Kidney (tissue), 14 donors: Measurements from ENCODE around the gene MYO15B. TPM values are rescaled to one million over a fixed set of nuclear protein-coding genes. Genes with fewer than 3 reads are reported as not detected.

Source experiments
- DNase-seq, 5 donors: peaks; one replicate each; pipeline ENCODE4 v3.0.0-alpha.2; 2013 to 2020
- FAIRE-seq: peaks from 2 replicates; lab custom pipeline; 2012; peaks lifted over from hg19 to GRCh38; lab: Jason Lieb, UNC
- H3K27ac ChIP-seq, 2 donors: one replicate each; pipeline ENCODE4 v1.7.0; 2013; ENCODE audit warnings: low read depth in 2 of 2, low read length in 2 of 2, inconsistent platforms in 1 of 2
- H3K27me3 ChIP-seq: one replicate; pipeline ENCODE4 v1.7.1; 2013; ENCODE audit warnings: low read length, inconsistent platforms; ENCODE audit not compliant: control insufficient read depth, insufficient read depth
- H3K36me3 ChIP-seq, 3 donors: one replicate each; pipeline versions ENCODE4 v1.7.0 to v1.7.1; 2013; ENCODE audit warnings: low read length in 3 of 3, control low read depth in 1 of 3, inconsistent platforms in 1 of 3; ENCODE audit not compliant: insufficient read depth in 3 of 3, control insufficient read depth in 2 of 3
- H3K4me1 ChIP-seq, 3 donors: one replicate each; pipeline versions ENCODE4 v1.7.0 to v1.7.1; 2013; ENCODE audit warnings: low read length in 3 of 3, inconsistent platforms in 1 of 3, low read depth in 1 of 3; ENCODE audit not compliant: control insufficient read depth in 2 of 3, insufficient read depth in 2 of 3
- H3K4me3 ChIP-seq, 3 donors: one replicate each; pipeline versions ENCODE4 v1.7.0 to v1.8.1; 2013; ENCODE audit warnings: low read length in 3 of 3, control low read depth in 1 of 3, inconsistent platforms in 1 of 3
- H3K9ac ChIP-seq, 3 donors: one replicate each; pipeline versions ENCODE4 v1.7.0 to v1.7.1; 2013; ENCODE audit warnings: low read length in 3 of 3, control low read depth in 1 of 3, inconsistent platforms in 1 of 3
- H3K9me3 ChIP-seq, 3 donors: one replicate each; pipeline versions ENCODE4 v1.7.0 to v1.7.1; 2013; ENCODE audit warnings: low read length in 3 of 3, control low read depth in 1 of 3, inconsistent platforms in 1 of 3; ENCODE audit not compliant: control insufficient read depth in 2 of 3, insufficient read depth in 1 of 3
- intact Hi-C: fragments of 100-400 bp; cut with DNase I; formaldehyde crosslinking; loops from one replicate; pipeline ENCODE4 v1.11.1; 2022
- polyA plus RNA-seq: library from polyadenylated mRNA; stranded (reverse); fragments of 350-450 nt; fragmentation: Illumina TruSeq; extraction: RNeasy Lipid Tissue Mini Kit (QIAGEN cat#74804); gene quantifications from one replicate; pipeline ENCODE4 v1.2.3, GENCODE V29; 2014; ENCODE audit warnings: low read depth, low replicate concordance; ENCODE audit not compliant: insufficient read depth
- total RNA-seq: library from RNA; stranded (reverse); fragmentation: NEBNext Ultra II Directional; extraction: Animal tissue kit (Norgen Biotek cat#: 25700); gene quantifications from one replicate; pipeline ENCODE4 v1.2.1, GENCODE V29; 2021
- TF ChIP-seq, protein P1 (sequence below): IDR thresholded peaks from 3 replicates; pipeline ENCODE4 v1.5.1; 2012; ENCODE audit warnings: mild to moderate bottlenecking, moderate library complexity, borderline replicate concordance; ENCODE audit not compliant: insufficient read depth; ENCODE audit errors: extremely low read depth
- donor health status: control.
- donor health status: control.
- donor health status: control.
- donor health status: control.
- donor health status: control.
- donor health status: DM: yes; HTN: yes; CAD: no.
- donor health status: Normal renal cell carcinoma (clear cell type).

The MYO15B gene
- total and polyA plus RNA-seq, 2 donors from 2014 or later, result 139 to 286 TPM

DNA sequence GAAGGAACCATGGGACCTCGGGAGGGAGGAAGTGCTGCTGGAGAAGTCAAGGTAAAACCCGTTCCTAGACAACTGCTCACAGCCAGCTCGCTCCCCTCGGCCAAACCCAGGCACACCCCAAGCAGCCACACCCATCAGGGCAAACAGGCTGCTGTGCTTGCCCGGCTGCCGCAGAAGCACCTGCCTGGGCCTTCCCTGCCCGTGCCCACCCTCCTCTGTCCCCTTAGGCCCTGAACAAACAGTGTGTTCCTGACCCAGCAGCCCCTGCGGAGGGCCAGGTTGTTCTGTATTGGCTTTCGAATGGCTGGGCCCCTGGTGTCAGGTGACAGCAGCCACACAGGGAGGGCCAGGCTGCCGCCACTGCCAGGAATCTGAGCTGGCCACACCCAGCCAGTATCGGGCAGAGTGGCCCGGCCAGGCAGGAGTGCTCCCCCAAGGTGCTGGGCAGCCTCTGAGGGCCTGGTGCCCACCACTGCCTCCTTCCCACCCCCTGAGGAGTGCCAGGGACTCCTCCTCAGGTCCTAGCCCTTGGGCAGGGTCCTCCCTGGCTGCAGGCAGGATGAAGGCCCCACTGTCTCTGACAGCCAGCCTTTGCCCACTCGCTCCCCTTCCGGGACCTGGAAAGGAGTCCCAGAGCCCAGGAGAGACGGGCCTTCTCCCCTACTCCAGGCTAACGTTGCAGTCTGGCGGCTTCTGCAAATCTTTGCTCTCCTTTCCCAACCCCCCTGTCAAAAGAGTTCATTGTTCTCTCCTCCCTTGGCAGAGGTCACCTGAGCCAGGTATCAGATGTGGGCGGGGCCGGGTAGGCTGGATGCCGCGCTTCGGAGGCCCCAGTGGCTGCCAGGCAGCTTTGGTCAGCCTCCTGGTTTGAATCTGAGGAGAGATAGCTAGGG is 38.1 kb upstream of the MYO15B start:
- intact Hi-C loops, result no loop called here
- Histone ChIP-seq H3K9me3 (no peaks in the 10 kb centered on the region), H3K4me1 (peaks cover 3 to 30% (median 20%) of the 10 kb centered on the region in 3 donors), H3K9ac (peak overlapping the region in 1 of 3 donors; percentile 67), H3K27me3 (no peaks in the 10 kb centered on the region), H3K4me3 (no peak overlapping the region), H3K27ac (peak overlapping the region; percentile 90 to 97), H3K36me3 (peaks cover 0 to 4% (median 0%) of the 10 kb centered on the region in 3 donors)
- DNase-seq (peak; percentile 91 to 95 (median 92)), FAIRE-seq (no peak)
- TF ChIP-seq, protein P1, sequence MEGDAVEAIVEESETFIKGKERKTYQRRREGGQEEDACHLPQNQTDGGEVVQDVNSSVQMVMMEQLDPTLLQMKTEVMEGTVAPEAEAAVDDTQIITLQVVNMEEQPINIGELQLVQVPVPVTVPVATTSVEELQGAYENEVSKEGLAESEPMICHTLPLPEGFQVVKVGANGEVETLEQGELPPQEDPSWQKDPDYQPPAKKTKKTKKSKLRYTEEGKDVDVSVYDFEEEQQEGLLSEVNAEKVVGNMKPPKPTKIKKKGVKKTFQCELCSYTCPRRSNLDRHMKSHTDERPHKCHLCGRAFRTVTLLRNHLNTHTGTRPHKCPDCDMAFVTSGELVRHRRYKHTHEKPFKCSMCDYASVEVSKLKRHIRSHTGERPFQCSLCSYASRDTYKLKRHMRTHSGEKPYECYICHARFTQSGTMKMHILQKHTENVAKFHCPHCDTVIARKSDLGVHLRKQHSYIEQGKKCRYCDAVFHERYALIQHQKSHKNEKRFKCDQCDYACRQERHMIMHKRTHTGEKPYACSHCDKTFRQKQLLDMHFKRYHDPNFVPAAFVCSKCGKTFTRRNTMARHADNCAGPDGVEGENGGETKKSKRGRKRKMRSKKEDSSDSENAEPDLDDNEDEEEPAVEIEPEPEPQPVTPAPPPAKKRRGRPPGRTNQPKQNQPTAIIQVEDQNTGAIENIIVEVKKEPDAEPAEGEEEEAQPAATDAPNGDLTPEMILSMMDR, result no peak

DNA sequence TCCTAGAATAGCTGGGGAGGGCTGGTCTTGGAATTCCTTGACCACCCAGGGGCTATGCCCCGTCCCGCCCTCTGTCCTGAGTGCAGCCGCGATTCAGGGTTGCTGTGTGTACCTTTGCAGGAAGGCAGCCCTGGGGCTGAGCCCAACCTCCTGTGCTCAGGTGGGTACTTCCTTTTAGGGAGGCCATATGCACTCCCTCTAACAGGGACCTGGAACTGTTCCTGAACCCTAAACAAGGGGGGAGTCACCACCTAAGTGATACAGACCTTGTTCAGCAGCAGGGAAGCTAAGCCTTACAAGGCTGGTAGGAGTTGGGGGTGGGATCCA is 37.5 kb upstream of the MYO15B start:
- FAIRE-seq, result no peak
- intact Hi-C loops, result no loop called here
- H3K4me3 ChIP-seq, result no peak overlapping the region
- H3K4me1 ChIP-seq, result peaks cover 3 to 26% (median 17%) of the 10 kb centered on the region in 3 donors
- H3K27ac ChIP-seq, result peak overlapping the region; percentile 90 to 97
- H3K27me3 ChIP-seq, result no peaks in the 10 kb centered on the region
- peaks cover 0 to 4% (median 0%) of the 10 kb centered on the region in 3 donors for H3K36me3 ChIP-seq
- TF ChIP-seq, protein P1, result no peak
- no peaks in the 10 kb centered on the region for H3K9me3 ChIP-seq
- no peak for DNase-seq
- H3K9ac ChIP-seq, result peak overlapping the region in 1 of 3 donors; percentile 67

DNA sequence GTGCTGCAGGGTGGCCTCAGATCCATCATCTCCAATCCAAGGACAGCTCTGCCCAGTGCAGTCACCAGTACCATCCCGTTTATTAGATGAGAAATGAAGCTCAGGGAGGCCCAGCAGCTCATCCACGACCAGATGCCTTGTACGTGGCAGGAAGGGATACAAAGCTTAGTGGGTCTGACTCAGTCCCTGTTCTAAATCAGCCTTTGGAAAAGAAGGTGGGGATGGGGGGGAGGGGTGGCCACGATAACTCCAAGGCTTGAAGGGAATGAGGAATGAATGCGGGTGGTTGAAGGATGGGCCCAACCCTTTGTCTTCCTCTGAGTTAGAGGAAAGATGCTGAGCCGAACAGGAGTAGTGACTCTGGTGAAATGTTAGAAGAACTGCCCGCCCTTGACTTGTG is 36.3 kb upstream of the MYO15B start:
- no peak overlapping the region for H3K9ac ChIP-seq
- H3K4me3 ChIP-seq, result no peak overlapping the region
- H3K27me3 ChIP-seq, result no peaks in the 10 kb centered on the region
- intact Hi-C loops, result no loop called here
- DNase-seq (no peak), FAIRE-seq (no peak)
- peaks cover 3 to 24% (median 14%) of the 10 kb centered on the region in 3 donors for H3K4me1 ChIP-seq
- H3K9me3 ChIP-seq, result no peaks in the 10 kb centered on the region
- peak overlapping the region; percentile 69 to 78 for H3K27ac ChIP-seq
- TF ChIP-seq, protein P1, result no peak
- peaks cover 0 to 4% (median 0%) of the 10 kb centered on the region in 3 donors for H3K36me3 ChIP-seq
